ENCODE results near the gene ANGPT4.

ANGPT4 gene

DNA sequence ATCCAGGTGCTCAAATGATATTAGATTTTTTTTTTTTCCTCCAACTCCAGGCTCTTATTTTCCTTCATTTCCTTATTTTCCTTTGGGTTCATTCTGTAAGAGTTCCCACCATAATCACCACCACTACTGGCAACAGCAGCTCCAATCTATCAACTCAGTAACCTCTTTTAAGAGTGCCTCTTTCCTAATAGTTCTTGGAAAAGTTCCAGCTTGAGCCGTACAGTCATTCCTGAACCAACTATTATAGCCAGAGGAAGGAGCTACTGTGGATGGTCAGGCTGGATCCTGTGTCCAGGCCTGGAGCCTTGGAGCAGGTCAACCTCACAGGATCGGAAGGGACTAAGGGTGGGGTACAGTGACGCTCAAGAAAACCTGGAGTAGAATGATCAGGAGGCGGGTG, 4.2 kb upstream of the ANGPT4 start:
- Histone ChIP-seq H3K4me2 (ENCODE audit: low read depth, low read length, poor library complexity, severe bottlenecking) (no peak overlapping the region), H3K4me3 (ENCODE audit: insufficient read depth, low read length, poor library complexity, severe bottlenecking) (no peak overlapping the region), H3K9me3 (ENCODE audit: insufficient read depth, low read length) (no peaks in the 10 kb centered on the region), H3K79me2 (ENCODE audit: insufficient read depth, low read length) (no peaks in the 10 kb centered on the region), H3K27me3 (ENCODE audit: low read length) (no peaks in the 10 kb centered on the region), H4K20me1 (ENCODE audit: low read depth, low read length) (no peaks in the 10 kb centered on the region), H3K9ac (ENCODE audit: low read length) (no peak overlapping the region), H3K27ac (ENCODE audit: low read depth, low read length) (no peak overlapping the region), H3K9me2 (replicated peaks; ENCODE audit: insufficient read depth, low read length) (no peaks in the 10 kb centered on the region), H2AFZ (ENCODE audit: low read depth, low read length, severe bottlenecking) (no peak overlapping the region), H3K36me3 (ENCODE audit: low read length) (no peaks in the 10 kb centered on the region), H3F3A (ENCODE audit: insufficient read depth) (no peaks in the 10 kb centered on the region)
- TF ChIP-seq, protein P1, sequence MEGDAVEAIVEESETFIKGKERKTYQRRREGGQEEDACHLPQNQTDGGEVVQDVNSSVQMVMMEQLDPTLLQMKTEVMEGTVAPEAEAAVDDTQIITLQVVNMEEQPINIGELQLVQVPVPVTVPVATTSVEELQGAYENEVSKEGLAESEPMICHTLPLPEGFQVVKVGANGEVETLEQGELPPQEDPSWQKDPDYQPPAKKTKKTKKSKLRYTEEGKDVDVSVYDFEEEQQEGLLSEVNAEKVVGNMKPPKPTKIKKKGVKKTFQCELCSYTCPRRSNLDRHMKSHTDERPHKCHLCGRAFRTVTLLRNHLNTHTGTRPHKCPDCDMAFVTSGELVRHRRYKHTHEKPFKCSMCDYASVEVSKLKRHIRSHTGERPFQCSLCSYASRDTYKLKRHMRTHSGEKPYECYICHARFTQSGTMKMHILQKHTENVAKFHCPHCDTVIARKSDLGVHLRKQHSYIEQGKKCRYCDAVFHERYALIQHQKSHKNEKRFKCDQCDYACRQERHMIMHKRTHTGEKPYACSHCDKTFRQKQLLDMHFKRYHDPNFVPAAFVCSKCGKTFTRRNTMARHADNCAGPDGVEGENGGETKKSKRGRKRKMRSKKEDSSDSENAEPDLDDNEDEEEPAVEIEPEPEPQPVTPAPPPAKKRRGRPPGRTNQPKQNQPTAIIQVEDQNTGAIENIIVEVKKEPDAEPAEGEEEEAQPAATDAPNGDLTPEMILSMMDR (IDR thresholded peaks at IDR 0.05; ENCODE audit: insufficient read depth, low read length, poor library complexity, severe bottlenecking) = no peak
- no peak for TF ChIP-seq EZH2phosphoT487 (conservative IDR thresholded peaks at IDR 0.05; ENCODE audit: low read length)

DNA sequence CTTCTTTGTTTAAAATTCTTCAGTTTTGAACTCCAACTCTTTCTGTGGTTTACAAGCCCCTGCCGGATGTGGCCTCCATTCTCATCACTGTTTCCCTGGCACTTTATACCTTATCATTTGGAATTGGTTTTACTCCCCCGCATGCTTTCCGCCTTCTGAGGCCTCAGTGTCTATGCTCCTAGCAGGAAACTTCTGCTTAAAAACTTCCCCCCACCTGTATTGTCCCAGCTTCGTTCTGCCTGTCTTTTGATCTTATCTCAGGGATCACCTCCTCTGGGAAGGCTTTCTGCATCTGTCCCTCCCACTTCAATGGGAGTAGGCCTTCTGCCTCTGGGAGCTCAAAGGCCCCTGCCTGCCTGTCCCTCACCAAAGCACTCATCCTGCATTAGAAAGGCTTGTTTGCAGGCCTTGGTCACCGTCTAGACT, 3.4 kb upstream of the ANGPT4 start:
- Histone ChIP-seq H3K4me3 (ENCODE audit: insufficient read depth, low read length, poor library complexity, severe bottlenecking) (no peak overlapping the region), H3K27me3 (ENCODE audit: low read length) (no peaks in the 10 kb centered on the region), H3K9me2 (replicated peaks; ENCODE audit: insufficient read depth, low read length) (no peaks in the 10 kb centered on the region), H3K36me3 (ENCODE audit: low read length) (no peaks in the 10 kb centered on the region), H2AFZ (ENCODE audit: low read depth, low read length, severe bottlenecking) (no peak overlapping the region), H3K79me2 (ENCODE audit: insufficient read depth, low read length) (no peaks in the 10 kb centered on the region), H3K27ac (ENCODE audit: low read depth, low read length) (no peak overlapping the region), H3K9ac (ENCODE audit: low read length) (no peak overlapping the region), H3K9me3 (ENCODE audit: insufficient read depth, low read length) (no peaks in the 10 kb centered on the region), H3F3A (ENCODE audit: insufficient read depth) (no peaks in the 10 kb centered on the region), H3K4me2 (ENCODE audit: low read depth, low read length, poor library complexity, severe bottlenecking) (no peak overlapping the region), H4K20me1 (ENCODE audit: low read depth, low read length) (no peaks in the 10 kb centered on the region)
- TF ChIP-seq EZH2phosphoT487 (conservative IDR thresholded peaks at IDR 0.05; ENCODE audit: low read length) = no peak

DNA sequence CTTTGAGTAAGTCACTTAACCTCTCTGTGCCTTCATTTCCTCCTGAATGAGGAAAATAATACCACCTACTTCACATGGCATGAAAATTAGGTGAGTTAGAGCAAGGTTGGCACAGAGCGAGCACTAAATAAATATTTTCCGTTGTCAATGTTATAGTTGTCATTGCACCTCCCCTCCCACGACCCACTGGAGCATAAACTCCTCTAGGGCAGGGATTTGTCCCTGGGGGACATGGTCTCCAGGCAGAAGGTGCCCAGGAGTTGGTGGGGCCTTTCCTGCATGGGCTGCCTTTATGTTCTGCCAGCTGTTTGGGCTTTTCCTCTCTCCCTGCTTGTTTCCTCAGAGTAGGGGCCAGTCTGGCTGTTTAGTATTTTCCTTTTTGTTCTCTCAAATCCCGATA, 1.3 kb upstream of the ANGPT4 start:
- no peaks in the 10 kb centered on the region for H3K36me3 ChIP-seq (ENCODE audit: low read length)
- H2AFZ ChIP-seq (ENCODE audit: low read depth, low read length, severe bottlenecking) = no peak overlapping the region
- H3K4me2 ChIP-seq (ENCODE audit: low read depth, low read length, poor library complexity, severe bottlenecking) = no peak overlapping the region
- H3K9me2 ChIP-seq (replicated peaks; ENCODE audit: insufficient read depth, low read length) = no peaks in the 10 kb centered on the region
- no peaks in the 10 kb centered on the region for H3F3A ChIP-seq (ENCODE audit: insufficient read depth)
- no peak overlapping the region for H3K9ac ChIP-seq (ENCODE audit: low read length)
- TF ChIP-seq, protein P1 (IDR thresholded peaks at IDR 0.05; ENCODE audit: insufficient read depth, low read length, poor library complexity, severe bottlenecking) = no peak
- no peak for TF ChIP-seq EZH2phosphoT487 (conservative IDR thresholded peaks at IDR 0.05; ENCODE audit: low read length)
- no peak overlapping the region for H3K4me3 ChIP-seq (ENCODE audit: insufficient read depth, low read length, poor library complexity, severe bottlenecking)
- no peaks in the 10 kb centered on the region for H4K20me1 ChIP-seq (ENCODE audit: low read depth, low read length)
- no peak overlapping the region for H3K27ac ChIP-seq (ENCODE audit: low read depth, low read length)
- H3K79me2 ChIP-seq (ENCODE audit: insufficient read depth, low read length) = no peaks in the 10 kb centered on the region
- H3K9me3 ChIP-seq (ENCODE audit: insufficient read depth, low read length) = no peaks in the 10 kb centered on the region
- no peaks in the 10 kb centered on the region for H3K27me3 ChIP-seq (ENCODE audit: low read length)

DNA sequence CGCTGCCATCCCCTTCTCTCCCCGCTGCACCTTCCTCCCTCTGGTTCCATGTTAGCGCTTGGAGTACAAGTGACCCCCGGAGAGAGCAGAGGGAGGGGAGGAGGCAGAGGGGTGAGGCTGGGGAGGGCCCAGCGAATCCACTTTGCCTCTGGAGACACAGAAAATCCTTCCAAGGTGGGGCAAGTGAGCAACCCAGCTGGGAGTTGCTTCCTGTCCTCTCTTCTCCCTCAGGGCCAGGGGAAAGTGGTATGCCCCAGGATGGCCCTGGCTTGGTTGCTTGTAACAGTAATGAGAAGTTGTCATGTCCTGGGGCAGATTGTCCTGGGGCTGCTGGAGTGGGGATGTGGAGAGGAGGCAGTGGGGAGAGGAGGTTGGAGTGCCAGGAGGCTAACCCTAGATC, 691 bp upstream of the ANGPT4 start:
- no peaks in the 10 kb centered on the region for H3K27me3 ChIP-seq (ENCODE audit: low read length)
- no peaks in the 10 kb centered on the region for H3K9me3 ChIP-seq (ENCODE audit: insufficient read depth, low read length)
- H3K9ac ChIP-seq (ENCODE audit: low read length) = no peak overlapping the region
- no peak overlapping the region for H3K4me2 ChIP-seq (ENCODE audit: low read depth, low read length, poor library complexity, severe bottlenecking)
- no peaks in the 10 kb centered on the region for H3K36me3 ChIP-seq (ENCODE audit: low read length)
- H4K20me1 ChIP-seq (ENCODE audit: low read depth, low read length) = no peaks in the 10 kb centered on the region
- no peaks in the 10 kb centered on the region for H3F3A ChIP-seq (ENCODE audit: insufficient read depth)
- H3K27ac ChIP-seq (ENCODE audit: low read depth, low read length) = no peak overlapping the region
- no peak overlapping the region for H3K4me3 ChIP-seq (ENCODE audit: insufficient read depth, low read length, poor library complexity, severe bottlenecking)
- TF ChIP-seq, protein P1 (IDR thresholded peaks at IDR 0.05; ENCODE audit: insufficient read depth, low read length, poor library complexity, severe bottlenecking) = no peak
- TF ChIP-seq EZH2phosphoT487 (conservative IDR thresholded peaks at IDR 0.05; ENCODE audit: low read length) = no peak
- H2AFZ ChIP-seq (ENCODE audit: low read depth, low read length, severe bottlenecking) = no peak overlapping the region
- H3K9me2 ChIP-seq (replicated peaks; ENCODE audit: insufficient read depth, low read length) = no peaks in the 10 kb centered on the region
- no peaks in the 10 kb centered on the region for H3K79me2 ChIP-seq (ENCODE audit: insufficient read depth, low read length)

All from SU-DHL-6 (cell line).